ENCODE results near the gene KRT31.

Gene KRT31

GRCh38 chr17:41417576-41418015, 20.2 kb upstream of the KRT31 start:
- H3K27ac ChIP-seq = no peak overlapping the region
- no peak for TF ChIP-seq ZFX (IDR thresholded peaks at IDR 0.05; ENCODE audit: borderline replicate concordance)
- peak; percentile 59 for TF ChIP-seq CTCF (IDR thresholded peaks at IDR 0.05)

- no peak for TF ChIP-seq CTCF (IDR thresholded peaks at IDR 0.05)
- TF ChIP-seq ZFX (IDR thresholded peaks at IDR 0.05; ENCODE audit: borderline replicate concordance) = no peak
- H3K27ac ChIP-seq = no peak overlapping the region
Measured at GRCh38 chr17:41417127-41417526, 19.7 kb upstream of the KRT31 start.

- no peak overlapping the region for H3K27ac ChIP-seq
- no peak for TF ChIP-seq ZFX (IDR thresholded peaks at IDR 0.05; ENCODE audit: borderline replicate concordance)
- no peak for TF ChIP-seq CTCF (IDR thresholded peaks at IDR 0.05)
Measured at GRCh38 chr17:41416479-41416878, 19.1 kb upstream of the KRT31 start.

- TF ChIP-seq CTCF (IDR thresholded peaks at IDR 0.05) (no peak), ZFX (IDR thresholded peaks at IDR 0.05; ENCODE audit: borderline replicate concordance) (no peak)
Measured at GRCh38 chr17:41415833-41416335, 18.5 kb upstream of the KRT31 start.

GRCh38 chr17:41415411-41415810, 18.0 kb upstream of the KRT31 start:
- no peak for TF ChIP-seq CTCF (IDR thresholded peaks at IDR 0.05)
- no peak for TF ChIP-seq ZFX (IDR thresholded peaks at IDR 0.05; ENCODE audit: borderline replicate concordance)
- H3K27ac ChIP-seq = no peak overlapping the region

More at GRCh38 chr17:41415833-41416335, 18.5 kb upstream of the KRT31 start:
- H3K27ac ChIP-seq = no peak overlapping the region

GRCh38 chr17:41413982-41414381, 16.6 kb upstream of the KRT31 start:
- no peak overlapping the region for H3K27ac ChIP-seq
- TF ChIP-seq CTCF (IDR thresholded peaks at IDR 0.05) = no peak

GRCh38 chr17:41413353-41413957, 16.0 kb upstream of the KRT31 start:
- no peak overlapping the region for H3K27ac ChIP-seq
- TF ChIP-seq ZFX (IDR thresholded peaks at IDR 0.05; ENCODE audit: borderline replicate concordance) (no peak), CTCF (IDR thresholded peaks at IDR 0.05) (no peak)
